ENCODE results near the gene ARL13B. TPM values are rescaled to one million over a fixed set of nuclear protein-coding genes. Genes with fewer than 3 reads are reported as not detected.

The ARL13B gene
- total and polyA plus RNA-seq, 2 of the 4 experiments (the other 2 are of a cell fraction) = 2.7 to 3.0 TPM

DNA sequence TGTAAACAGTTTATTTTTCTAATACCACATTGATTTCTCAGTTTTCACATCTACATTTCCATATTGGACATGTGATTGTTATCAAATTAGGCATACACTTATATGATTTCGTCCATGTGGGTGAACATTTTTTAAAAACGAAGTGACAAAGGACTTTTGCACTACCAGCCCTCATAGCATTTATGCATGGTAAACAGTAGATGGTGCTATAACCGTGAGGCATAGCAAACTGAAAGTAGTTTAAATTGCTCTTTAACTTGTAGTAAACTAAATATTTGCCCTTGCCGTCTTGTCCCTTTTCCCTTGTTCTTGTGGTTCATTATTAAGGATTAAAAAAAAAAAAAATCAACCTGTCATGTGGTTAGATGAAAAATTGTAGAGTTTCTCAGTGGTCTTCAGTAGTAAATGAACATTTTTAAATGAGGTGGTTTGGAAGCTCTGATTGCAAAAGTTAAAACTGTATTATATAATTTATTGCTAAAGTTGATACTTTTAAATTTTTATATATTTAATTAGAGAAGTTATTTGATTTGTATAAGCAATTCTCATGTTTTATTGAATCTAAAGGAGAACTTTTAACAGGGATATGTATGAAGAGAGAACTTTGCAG lies 24.5 kb downstream of the ARL13B start:
- in situ Hi-C loops (cut with MboI; ENCODE audit: low sequenced_read_pairs) = no loop called here
- Histone ChIP-seq H2AK5ac (ENCODE audit: low read depth, low read length) (no peak overlapping the region), H3K9me3 (ENCODE audit: control insufficient read depth, insufficient read depth, low read length) (no peaks in the 10 kb centered on the region), H3K36me3 (ENCODE audit: control insufficient read depth, insufficient read depth, low read length) (no peaks in the 10 kb centered on the region), H3K9me1 (ENCODE audit: insufficient read depth, low read length) (no peaks in the 10 kb centered on the region), H3K27ac (ENCODE audit: insufficient read depth, low read length) (no peak overlapping the region), H2BK15ac (ENCODE audit: low read depth, low read length) (no peak overlapping the region), H3K9ac (ENCODE audit: low read depth, low read length) (no peak overlapping the region), H4K5ac (ENCODE audit: low read depth, low read length) (no peak overlapping the region), H2BK5ac (ENCODE audit: low read depth, low read length, poor library complexity, severe bottlenecking) (peak overlapping the region; percentile 49), H3K4me1 (ENCODE audit: control insufficient read depth, insufficient read depth, low read length) (peaks cover 4% of the 10 kb centered on the region; the same call in 1 of the 2 replicates), H3K79me1 (ENCODE audit: low read depth in 1 of 2, low read length in 2 of 2) (no peaks in the 10 kb centered on the region), H2BK20ac (ENCODE audit: low read depth, low read length) (no peak overlapping the region), H3K23ac (ENCODE audit: low read depth, low read length) (no peak overlapping the region), H4K8ac (ENCODE audit: low read depth in 2 of 2, low read length in 2 of 2) (peak overlapping the region in 1 of 2 experiments; percentile 27; a peak in 1 of 4 replicates), H4K91ac (ENCODE audit: insufficient read depth, low read depth, low read length) (no peak overlapping the region), H2AK9ac (replicated peaks; ENCODE audit: low read depth, low read length, poor library complexity) (no peak overlapping the region), H3K18ac (ENCODE audit: low read depth, low read length) (no peak overlapping the region), H3K4me2 (ENCODE audit: low read depth, low read length) (peak overlapping the region; percentile 76), H2AFZ (replicated peaks; ENCODE audit: low read length, poor library complexity) (no peak overlapping the region), H3K4ac (ENCODE audit: low read depth, low read length) (no peak overlapping the region), H3K4me3 (ENCODE audit: insufficient read depth, low read depth, low read length) (no peak overlapping the region), H3K14ac (replicated peaks; ENCODE audit: low read depth, low read length) (no peak overlapping the region), H3K27me3 (ENCODE audit: control insufficient read depth, insufficient read depth, low read length) (no peaks in the 10 kb centered on the region), H2BK120ac (ENCODE audit: low read depth, low read length) (no peak overlapping the region), H3K56ac (ENCODE audit: extremely low read depth, insufficient read depth, low read length) (no peak overlapping the region), H4K20me1 (ENCODE audit: insufficient read depth, low read length) (no peaks in the 10 kb centered on the region)
- DNase-seq (peak; percentile 82), ATAC-seq (ENCODE audit: low read depth) (peak; percentile 90)
- intact Hi-C loops (cut with micrococcal nuclease) = loop anchor here (1.0 kb wide), 1 partner anchor 65 kb away; no protein-coding TSS in a partner anchor
- CTCF ChIA-PET = interaction anchor here (0.6 to 1.2 kb wide), 11 partner anchors 11 to 676 kb away, joined by 3 to 13 read pairs (median 5); no protein-coding TSS in a partner anchor
- no CpG with 5 or more reads among the region's 4 CpGs for WGBS, 2 experiments (ENCODE audit: extremely low coverage in 2 of 2, insufficient read length in 1 of 2)
- dilution Hi-C loops (cut with HindIII; ENCODE audit: low sequenced_read_pairs, unreplicated experiment) = no loop called here
- no TSS peak for BruUV-seq (replicated peaks)
- TF ChIP-seq NFE2L2 (IDR thresholded peaks at IDR 0.05; ENCODE audit: low read depth, low read length) (no peak), CHD1 (IDR thresholded peaks at IDR 0.05; ENCODE audit: low read depth, low read length) (no peak), POLR2A (IDR thresholded peaks at IDR 0.05; ENCODE audit: low read depth, low read length) (no peak), BHLHE40 (IDR thresholded peaks at IDR 0.05; ENCODE audit: low read depth, low read length) (no peak), RAD21 (IDR thresholded peaks at IDR 0.05; ENCODE audit: low read length) (peak; percentile 81), RFX5 (IDR thresholded peaks at IDR 0.05; ENCODE audit: low read depth, low read length) (no peak), CEBPB (IDR thresholded peaks at IDR 0.05; ENCODE audit: low read depth, low read length) (no peak), FOS (IDR thresholded peaks at IDR 0.05; ENCODE audit: low read depth, low read length) (no peak), MAFK (IDR thresholded peaks at IDR 0.05; ENCODE audit: low read depth, low read length) (no peak), SMC3 (IDR thresholded peaks at IDR 0.05; ENCODE audit: low read depth, low read length) (peak; percentile 67), CTCF (conservative IDR thresholded peaks at IDR 0.05; ENCODE audit: low read depth, low read length) (peak; percentile 85), MAZ (IDR thresholded peaks at IDR 0.05; ENCODE audit: borderline replicate concordance, low read depth, low read length) (no peak), RCOR1 (IDR thresholded peaks at IDR 0.05; ENCODE audit: insufficient replicate concordance, low read length) (no peak), MXI1 (IDR thresholded peaks at IDR 0.05; ENCODE audit: borderline replicate concordance, low read depth, low read length) (no peak)
- TF ChIP-seq, protein P1, sequence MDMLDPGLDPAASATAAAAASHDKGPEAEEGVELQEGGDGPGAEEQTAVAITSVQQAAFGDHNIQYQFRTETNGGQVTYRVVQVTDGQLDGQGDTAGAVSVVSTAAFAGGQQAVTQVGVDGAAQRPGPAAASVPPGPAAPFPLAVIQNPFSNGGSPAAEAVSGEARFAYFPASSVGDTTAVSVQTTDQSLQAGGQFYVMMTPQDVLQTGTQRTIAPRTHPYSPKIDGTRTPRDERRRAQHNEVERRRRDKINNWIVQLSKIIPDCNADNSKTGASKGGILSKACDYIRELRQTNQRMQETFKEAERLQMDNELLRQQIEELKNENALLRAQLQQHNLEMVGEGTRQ (IDR thresholded peaks at IDR 0.05; ENCODE audit: low read depth, low read length) = no peak
- TF ChIP-seq, protein P2, sequence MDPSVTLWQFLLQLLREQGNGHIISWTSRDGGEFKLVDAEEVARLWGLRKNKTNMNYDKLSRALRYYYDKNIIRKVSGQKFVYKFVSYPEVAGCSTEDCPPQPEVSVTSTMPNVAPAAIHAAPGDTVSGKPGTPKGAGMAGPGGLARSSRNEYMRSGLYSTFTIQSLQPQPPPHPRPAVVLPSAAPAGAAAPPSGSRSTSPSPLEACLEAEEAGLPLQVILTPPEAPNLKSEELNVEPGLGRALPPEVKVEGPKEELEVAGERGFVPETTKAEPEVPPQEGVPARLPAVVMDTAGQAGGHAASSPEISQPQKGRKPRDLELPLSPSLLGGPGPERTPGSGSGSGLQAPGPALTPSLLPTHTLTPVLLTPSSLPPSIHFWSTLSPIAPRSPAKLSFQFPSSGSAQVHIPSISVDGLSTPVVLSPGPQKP (IDR thresholded peaks at IDR 0.05; ENCODE audit: borderline replicate concordance, low read depth, low read length) = no peak
- POLR2A ChIA-PET (ENCODE audit: unreplicated experiment) = no interaction called here

Measured in IMR-90 (cell line).